Tibial artery (tissue), 4 donors: Measurements from ENCODE around the gene HSPA4L.

Source experiments
- DNase-seq, 2 donors: peaks; one replicate each; pipeline ENCODE4 v3.0.0-alpha.2; 2019
- H3K27ac ChIP-seq, 2 donors: fragments of 200-600 bp; sonication (generic) in 1 of 2; 1 replicate in 1 of 2; 2 replicates in 1 of 2; pipeline ENCODE4 v1.5.1; 2018 to 2019; ENCODE audit warnings: mild to moderate bottlenecking in 1 of 2
- H3K27me3 ChIP-seq, 2 donors: fragments of 200-600 bp; sonication (generic) in 1 of 2; one replicate each; pipeline versions ENCODE4 v1.5.1 to v1.6.0; 2016 to 2019
- H3K36me3 ChIP-seq, 3 donors: fragments of 200-600 bp; sonication (generic) in 2 of 3; one replicate each; pipeline ENCODE4 v1.5.1; 2016 to 2019; ENCODE audit warnings: mild to moderate bottlenecking in 2 of 3
- H3K4me1 ChIP-seq, 4 donors: fragments of 200-600 bp; sonication (generic) in 2 of 4; 1 replicate in 3 of 4; 2 replicates in 1 of 4; pipeline ENCODE4 v1.5.1; 2016 to 2019
- H3K4me3 ChIP-seq, 2 donors: fragments of 200-600 bp; sonication (generic) in 1 of 2; 1 replicate in 1 of 2; 2 replicates in 1 of 2; pipeline ENCODE4 v1.5.1; 2018 to 2019; ENCODE audit warnings: mild to moderate bottlenecking in 2 of 2
- H3K9me3 ChIP-seq, 3 donors: fragments of 200-600 bp; sonication (generic) in 1 of 3; one replicate each; pipeline ENCODE4 v1.5.1; 2016 to 2019
- CTCF ChIP-seq, 2 experiments: fragments of 200-600 bp in 1 of 2; fragments of 450-650 bp in 1 of 2; IDR thresholded peaks; one replicate each; pipeline ENCODE4 v1.5.1; 2017 to 2019; ENCODE audit warnings: antibody characterized with exemption in 2 of 2, mild to moderate bottlenecking in 1 of 2, moderate library complexity in 1 of 2
- intact Hi-C: fragments of 100-400 bp; cut with DNase I; formaldehyde crosslinking; loops from one replicate; pipeline ENCODE4 v1.15.0; 2023; ENCODE audit warnings: low total_unique reads

The HSPA4L gene

DNA sequence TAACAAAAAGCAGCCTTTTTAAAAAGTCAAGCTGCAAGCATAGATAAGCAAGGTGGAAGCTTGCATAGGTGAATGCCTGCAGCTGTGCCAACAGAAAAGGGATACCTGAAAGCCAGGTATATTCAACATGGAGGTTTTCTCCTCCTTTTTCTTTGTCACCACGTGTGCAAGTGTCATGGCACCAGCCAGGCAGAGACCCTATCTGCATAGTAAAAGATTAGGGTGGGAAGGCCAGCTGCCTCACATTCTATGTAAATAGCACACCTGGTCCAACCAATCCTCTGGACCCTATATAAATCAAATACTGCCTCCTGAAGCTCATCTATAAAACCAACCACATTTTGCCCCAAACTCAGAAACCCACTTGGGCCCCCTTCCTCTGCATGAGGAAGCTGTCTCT is 70.5 kb downstream of the HSPA4L start:
- no peak overlapping the region for H3K27ac ChIP-seq
- intact Hi-C loops: no loop called here
- DNase-seq: no peak
- H3K36me3 ChIP-seq: peaks cover 0 to 6% (median 0%) of the 10 kb centered on the region in 3 donors
- no peaks in the 10 kb centered on the region for H3K27me3 ChIP-seq
- no peak overlapping the region for H3K4me3 ChIP-seq
- TF ChIP-seq CTCF (IDR thresholded peaks at IDR 0.05): no peak
- peaks cover 0 to 44% (median 21%) of the 10 kb centered on the region in 3 donors for H3K9me3 ChIP-seq
- H3K4me1 ChIP-seq: no peaks in the 10 kb centered on the region

GRCh38 chr4:127856196-127856812 is 74.2 kb downstream of the HSPA4L start:
- no peaks in the 10 kb centered on the region for H3K36me3 ChIP-seq
- no peak overlapping the region for H3K27ac ChIP-seq
- intact Hi-C loops: no loop called here
- H3K4me1 ChIP-seq: no peaks in the 10 kb centered on the region
- peaks cover 0 to 15% (median 9%) of the 10 kb centered on the region in 3 donors for H3K9me3 ChIP-seq
- no peaks in the 10 kb centered on the region for H3K27me3 ChIP-seq
- DNase-seq: no peak
- no peak overlapping the region for H3K4me3 ChIP-seq
- TF ChIP-seq CTCF (IDR thresholded peaks at IDR 0.05): no peak

GRCh38 chr4:127856813-127857447 is 74.8 kb downstream of the HSPA4L start:
- DNase-seq: no peak
- H3K9me3 ChIP-seq: peaks cover 0 to 14% (median 9%) of the 10 kb centered on the region in 3 donors
- no peaks in the 10 kb centered on the region for H3K27me3 ChIP-seq
- H3K36me3 ChIP-seq: no peaks in the 10 kb centered on the region
- intact Hi-C loops: no loop called here
- no peak for TF ChIP-seq CTCF (IDR thresholded peaks at IDR 0.05)
- no peak overlapping the region for H3K4me3 ChIP-seq
- H3K27ac ChIP-seq: no peak overlapping the region
- H3K4me1 ChIP-seq: no peaks in the 10 kb centered on the region

DNA sequence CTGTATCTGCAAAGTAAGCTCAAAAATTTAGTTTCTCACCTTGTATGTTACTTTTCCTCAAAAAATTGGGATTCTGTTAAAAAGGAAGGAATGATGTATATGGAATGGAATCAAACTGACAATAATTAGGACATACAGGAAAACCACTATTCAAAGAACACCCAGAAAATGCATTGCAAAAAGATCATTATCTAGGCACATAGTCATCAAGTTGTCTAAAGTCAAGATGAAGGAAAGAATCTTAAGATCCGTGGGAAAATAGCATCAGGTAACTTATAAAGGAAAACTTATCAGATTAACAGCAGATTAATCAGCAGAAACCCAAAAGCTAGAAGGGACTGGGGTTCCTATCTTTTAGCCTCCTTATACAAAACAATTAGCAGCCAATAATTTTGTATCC is 75.5 kb downstream of the HSPA4L start:
- intact Hi-C loops: no loop called here
- no peak overlapping the region for H3K4me3 ChIP-seq
- TF ChIP-seq CTCF (IDR thresholded peaks at IDR 0.05): no peak
- H3K36me3 ChIP-seq: no peaks in the 10 kb centered on the region
- no peaks in the 10 kb centered on the region for H3K27me3 ChIP-seq
- no peaks in the 10 kb centered on the region for H3K4me1 ChIP-seq
- no peak for DNase-seq
- no peak overlapping the region for H3K27ac ChIP-seq
- peaks cover 0 to 14% (median 9%) of the 10 kb centered on the region in 3 donors for H3K9me3 ChIP-seq

DNA sequence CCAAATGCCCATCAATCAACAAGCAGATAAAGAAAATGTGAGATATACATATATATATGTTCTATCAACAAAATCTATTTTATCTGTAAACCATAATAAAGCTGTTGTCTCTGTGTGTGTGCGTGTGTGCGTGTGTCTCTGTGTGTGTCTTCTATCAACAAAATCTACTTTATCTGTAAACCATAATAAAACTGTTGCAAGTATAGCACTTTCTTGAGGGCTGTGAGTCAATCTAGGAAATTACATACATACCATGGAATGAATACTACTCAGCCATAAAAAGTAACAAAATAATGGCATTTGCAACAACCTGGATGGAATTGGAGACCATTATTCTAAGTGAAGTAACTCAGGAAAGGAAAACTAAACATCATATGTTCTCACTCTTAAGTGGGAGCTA is 86.1 kb downstream of the HSPA4L start:
- Histone ChIP-seq H3K4me3 (no peak overlapping the region), H3K9me3 (no peaks in the 10 kb centered on the region), H3K27ac (no peak overlapping the region), H3K27me3 (no peaks in the 10 kb centered on the region), H3K36me3 (no peaks in the 10 kb centered on the region), H3K4me1 (peaks cover 0 to 18% (median 10%) of the 10 kb centered on the region in 4 donors)
- intact Hi-C loops: no loop called here
- DNase-seq: no peak
- TF ChIP-seq CTCF (IDR thresholded peaks at IDR 0.05): no peak
